Stimulated activated CD8-positive, alpha-beta memory T cell treated with anti-CD3 and anti-CD28 coated beads, Interleukin-15, amount 100 ng/mL, for 1 hour (primary cell): ENCODE measurements around the gene ARHGEF10L.

Experiments used
- DNase-seq: peaks from one replicate; pipeline ENCODE4 v3.0.0-alpha.2; 2020; ENCODE audit warnings: low read depth

ARHGEF10L gene

DNA sequence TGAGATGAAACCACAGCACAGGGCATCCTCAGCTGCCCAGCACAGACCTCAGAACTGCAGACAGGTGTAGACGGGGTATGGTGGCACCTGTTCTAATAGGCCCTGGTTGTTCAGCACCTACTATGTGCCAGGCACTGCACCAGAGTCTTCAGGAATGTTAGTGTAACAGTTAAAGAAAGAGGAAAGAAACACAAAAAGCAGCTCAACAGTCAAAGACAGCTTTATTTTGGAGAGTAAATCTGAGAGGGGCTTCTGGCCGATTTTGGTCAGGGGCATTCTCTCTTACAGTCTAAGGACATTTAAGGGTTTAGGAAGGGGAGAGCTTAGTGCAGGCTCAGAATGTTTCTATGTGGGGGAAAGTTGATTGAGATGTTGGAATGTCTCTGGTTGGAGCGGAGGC lies 170.5 kb downstream of the ARHGEF10L start:
- DNase-seq, result no peak

GRCh38 chr1:17710889-17711576 lies 171.5 kb downstream of the ARHGEF10L start:
- DNase-seq, result no peak

DNA sequence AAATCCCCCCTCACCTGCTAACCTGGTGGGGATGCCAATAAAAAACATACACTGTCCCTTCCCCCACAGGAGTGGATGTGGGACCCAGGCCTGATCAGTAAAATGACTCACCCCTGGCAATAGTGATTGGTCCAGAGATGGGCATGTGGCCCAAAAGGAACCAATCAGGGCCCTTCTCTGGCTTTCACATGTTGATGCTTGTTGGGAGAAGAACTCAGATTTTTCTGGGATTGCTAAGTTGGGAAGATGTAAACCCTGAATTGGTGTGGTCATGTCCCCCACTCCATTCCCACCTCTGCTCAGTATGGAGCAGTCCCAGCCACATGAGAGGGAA lies 172.0 kb downstream of the ARHGEF10L start:
- no peak for DNase-seq

DNA sequence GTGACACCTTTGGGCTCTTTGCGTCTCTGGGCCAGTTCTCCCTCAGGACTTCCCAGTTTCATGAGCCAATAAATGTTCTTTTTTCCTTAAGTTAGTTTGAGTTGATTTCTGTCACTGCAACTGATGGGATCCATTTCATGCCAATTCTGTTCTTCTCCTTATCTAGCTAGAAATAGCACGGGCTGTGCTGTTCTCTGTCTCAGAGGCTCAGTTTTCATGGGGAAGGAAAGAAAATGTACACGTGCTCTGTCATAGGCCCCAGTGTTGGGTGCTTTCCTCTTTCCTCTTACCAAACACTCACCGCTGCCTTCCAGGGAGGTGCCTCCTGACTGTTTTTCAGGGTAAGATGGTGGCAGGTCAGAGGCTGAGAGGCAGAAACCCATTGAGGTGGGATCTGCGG lies 172.4 kb downstream of the ARHGEF10L start:
- DNase-seq, result no peak

DNA sequence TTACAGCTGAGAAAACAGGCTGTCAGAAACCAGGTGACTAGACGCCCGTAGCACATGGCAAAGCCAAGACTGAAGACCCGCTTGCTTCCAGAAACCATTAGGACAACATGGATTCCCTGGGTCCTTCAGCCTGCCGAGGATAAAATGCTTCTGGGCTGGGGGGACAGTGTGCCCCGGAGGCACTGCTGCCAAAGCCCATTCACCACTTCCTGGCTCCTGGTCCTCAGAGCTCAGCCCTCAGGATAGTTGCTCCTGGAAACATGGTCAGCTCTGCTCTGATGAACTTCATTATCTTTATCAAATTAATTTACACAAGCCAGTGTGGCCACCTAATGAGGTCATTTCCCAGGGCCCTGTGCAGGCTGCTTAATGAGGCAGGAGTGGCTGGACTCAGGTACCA lies 174.5 kb downstream of the ARHGEF10L start:
- DNase-seq, result no peak

GRCh38 chr1:17717594-17718535 lies 178.4 kb downstream of the ARHGEF10L start:
- DNase-seq, result no peak

DNA sequence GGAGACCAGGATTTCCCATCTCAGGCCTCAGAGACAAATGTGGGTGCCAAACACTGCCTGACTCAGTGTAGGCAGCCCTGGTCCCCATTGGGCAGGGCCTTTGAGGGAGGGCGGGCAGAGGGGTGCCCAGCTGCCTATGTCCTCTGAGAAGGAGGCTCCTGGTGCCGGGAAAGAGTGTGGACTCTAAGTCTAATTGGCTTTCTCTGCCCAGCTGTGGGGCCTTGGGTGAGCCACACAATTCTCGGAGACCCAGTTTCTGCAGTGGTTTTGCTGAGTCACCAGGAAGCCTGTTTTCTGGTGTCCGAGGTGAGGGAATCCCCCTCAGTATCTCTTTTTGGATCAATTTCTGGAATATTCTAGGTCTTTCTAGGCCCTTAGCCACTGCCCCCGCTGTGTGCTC lies 180.4 kb downstream of the ARHGEF10L start:
- DNase-seq, result no peak

- no peak for DNase-seq
Observed at GRCh38 chr1:17721444-17721843, 181.9 kb downstream of the ARHGEF10L start.

DNA sequence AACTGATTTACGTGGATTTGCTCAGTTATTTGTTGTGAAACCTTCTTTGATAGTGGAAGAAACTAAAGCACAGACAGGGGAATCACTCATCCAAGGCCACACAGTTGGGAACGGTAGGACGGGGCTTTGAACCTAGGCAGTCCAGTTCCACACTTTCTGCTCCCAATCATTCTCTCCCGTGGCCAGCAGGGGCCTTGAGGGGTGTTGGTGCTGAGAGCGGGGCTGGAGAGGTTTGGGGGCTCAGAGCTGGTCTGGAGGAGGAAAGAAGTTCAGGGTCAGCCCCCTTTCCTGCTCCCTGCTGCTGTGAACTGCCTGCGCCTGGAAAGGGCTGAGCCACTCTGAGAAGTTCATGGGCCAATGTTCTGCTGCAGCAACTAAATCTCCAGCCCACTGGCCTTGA lies 184.2 kb downstream of the ARHGEF10L start:
- DNase-seq, result no peak

DNA sequence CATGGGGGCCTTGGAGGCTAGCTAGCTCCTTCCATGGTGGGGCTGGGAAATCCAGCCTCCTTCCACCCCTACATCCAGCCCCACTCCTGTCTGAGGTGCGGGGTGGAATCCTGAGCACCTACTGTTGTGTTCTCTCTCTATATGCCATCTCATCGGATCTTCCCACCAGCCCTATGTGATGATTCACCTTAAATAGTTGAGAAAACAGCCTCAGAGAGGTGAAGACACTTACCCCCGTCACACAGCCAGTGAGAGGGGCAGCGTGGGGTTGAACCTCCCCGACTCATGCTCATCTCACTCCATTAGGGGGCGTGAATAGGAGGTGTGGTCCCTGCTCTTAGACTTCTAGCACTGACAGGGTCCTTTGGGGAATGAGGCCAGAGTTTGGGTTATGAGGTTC lies 184.7 kb downstream of the ARHGEF10L start:
- DNase-seq, result no peak

GRCh38 chr1:17725084-17725719 lies 185.7 kb downstream of the ARHGEF10L start:
- no peak for DNase-seq

- DNase-seq, result no peak
Observed at GRCh38 chr1:17725811-17726582, 186.5 kb downstream of the ARHGEF10L start.

DNA sequence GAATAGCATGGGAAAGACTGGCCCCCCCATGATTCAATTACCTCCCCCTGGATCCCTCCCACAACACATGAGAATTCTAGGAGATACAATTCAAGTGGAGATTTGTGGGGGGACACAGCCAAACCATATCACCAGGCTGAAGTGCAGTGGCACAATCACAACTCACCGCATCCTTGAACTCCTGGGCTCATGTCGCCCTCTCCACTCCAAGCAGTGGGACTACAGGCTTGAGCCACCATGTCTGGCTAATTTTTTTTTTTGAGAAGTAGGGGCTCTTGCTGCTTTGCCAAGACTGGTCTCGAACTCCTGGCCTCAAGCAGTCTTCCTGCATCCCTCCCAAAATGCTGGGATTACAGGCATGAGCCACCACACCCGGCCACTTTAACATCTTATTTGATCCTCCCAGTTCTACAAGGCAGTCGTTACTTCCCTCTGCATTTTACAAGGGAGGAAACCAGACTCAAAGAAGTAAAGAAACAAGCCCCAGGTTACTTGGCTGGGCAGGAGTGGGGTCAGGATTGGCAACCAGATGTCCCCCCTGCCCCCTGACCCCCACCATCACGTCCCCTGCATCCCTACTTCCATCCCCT lies 188.7 kb downstream of the ARHGEF10L start:
- DNase-seq, result no peak

DNA sequence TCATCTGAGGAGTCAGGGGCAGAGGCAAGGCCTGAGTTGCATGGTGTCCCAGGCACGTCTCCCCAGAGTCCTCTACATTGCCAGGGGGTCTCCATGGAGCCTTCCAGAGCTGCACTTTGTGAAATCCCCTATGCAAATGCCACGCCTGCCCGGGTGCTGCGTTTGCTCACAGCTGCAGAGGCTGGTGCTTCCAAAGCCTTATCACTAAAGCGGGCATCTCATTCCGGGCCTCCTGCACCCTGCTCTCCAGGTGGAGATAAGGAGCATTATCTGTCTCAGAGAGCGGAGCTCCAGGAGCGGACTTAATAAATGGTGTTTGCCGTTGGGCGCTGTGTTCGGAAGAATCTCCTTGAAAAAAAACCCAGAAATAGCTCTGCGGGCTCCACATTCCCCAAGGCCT lies 189.8 kb downstream of the ARHGEF10L start:
- no peak for DNase-seq

DNA sequence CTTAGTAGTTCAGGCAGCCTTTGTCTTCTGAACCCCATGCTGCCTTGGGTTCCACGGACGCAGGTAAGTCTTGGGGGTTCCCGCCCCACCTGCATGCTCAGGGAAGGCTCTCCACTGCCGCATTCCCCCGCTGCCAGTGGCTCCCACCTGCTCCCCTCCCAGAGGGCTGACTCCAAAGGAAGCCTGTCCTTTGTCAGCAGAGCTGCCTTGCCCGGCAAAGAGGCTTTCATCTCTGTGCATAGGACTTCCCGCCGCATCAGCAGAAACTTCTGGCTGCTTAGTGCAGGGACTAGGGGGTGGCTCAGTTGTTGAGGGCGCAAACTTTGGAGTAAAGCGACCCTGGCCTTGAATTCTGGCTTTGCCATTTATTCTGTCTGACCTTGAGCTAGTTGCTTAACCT lies 190.4 kb downstream of the ARHGEF10L start:
- DNase-seq, result no peak

- no peak for DNase-seq
Observed at GRCh38 chr1:17731460-17731859, 192.0 kb downstream of the ARHGEF10L start.

- no peak for DNase-seq
Observed at GRCh38 chr1:17732475-17732874, 193.0 kb downstream of the ARHGEF10L start.

GRCh38 chr1:17733661-17734060 lies 194.2 kb downstream of the ARHGEF10L start:
- DNase-seq, result no peak

- DNase-seq, result no peak
Observed at GRCh38 chr1:17734609-17735008, 195.1 kb downstream of the ARHGEF10L start.

DNA sequence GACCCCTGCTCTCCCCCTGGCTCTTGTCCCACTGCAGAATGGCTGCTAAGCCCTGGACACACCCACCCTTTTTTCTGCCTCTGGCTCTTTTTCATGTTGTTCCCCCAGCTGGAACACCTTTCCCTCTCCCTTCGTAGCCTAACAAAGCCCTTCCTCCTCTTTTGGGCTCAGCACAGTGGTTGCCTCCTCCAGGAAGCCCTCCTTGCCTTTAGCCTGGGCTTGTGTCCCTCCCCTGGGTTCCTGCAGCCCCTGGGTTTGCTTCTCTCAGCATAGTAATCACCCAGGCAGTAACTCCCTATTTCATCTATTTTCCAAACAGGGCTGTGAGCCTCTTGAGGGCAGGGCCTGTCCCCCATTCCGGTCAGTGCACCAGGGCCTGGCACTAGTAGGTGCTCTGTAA lies 195.8 kb downstream of the ARHGEF10L start:
- DNase-seq, result no peak

DNA sequence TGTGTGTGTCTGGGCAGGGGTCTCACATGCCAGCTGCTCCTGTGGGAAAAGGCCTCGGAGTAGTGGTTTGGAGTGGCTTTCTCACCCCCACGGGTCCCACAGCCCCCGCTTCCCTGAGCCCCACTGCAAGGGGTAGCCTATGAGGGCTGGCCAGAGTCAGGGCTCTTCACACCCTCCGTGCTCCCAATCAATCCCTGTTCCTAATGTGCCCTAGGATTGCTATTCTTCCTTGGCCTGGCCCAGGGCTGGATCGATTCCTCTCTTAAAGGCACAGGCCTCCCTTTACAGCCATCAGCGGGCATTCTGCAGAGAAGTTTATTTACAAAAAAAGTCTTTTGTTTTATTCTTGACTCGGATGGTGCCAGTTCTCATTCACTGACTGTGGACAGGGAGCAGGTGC lies 196.3 kb downstream of the ARHGEF10L start:
- DNase-seq, result no peak

GRCh38 chr1:17736625-17737024 lies 197.1 kb downstream of the ARHGEF10L start:
- no peak for DNase-seq
